GM19025 (cell line): ENCODE results near the gene BCR.

ENCODE experiments used
- ATAC-seq: cut with Tn5 transposase; IDR thresholded peaks from one replicate; pipeline ENCODE4 v1.9.1; 2021; ENCODE audit warnings: mild to moderate bottlenecking, low read depth, moderate library complexity; ENCODE audit not compliant: unreplicated experiment

BCR gene

GRCh38 chr22:23149743-23150238, 30.5 kb upstream of the BCR start:
- no peak for ATAC-seq

- ATAC-seq = no peak
These were observed 29.5 kb upstream of the BCR start for GRCh38 chr22:23150762-23151161.

- ATAC-seq = no peak
These were observed 28.5 kb upstream of the BCR start for GRCh38 chr22:23151827-23152226.

GRCh38 chr22:23152238-23153114, 27.8 kb upstream of the BCR start:
- ATAC-seq = no peak

- ATAC-seq = no peak
These were observed 26.3 kb upstream of the BCR start for GRCh38 chr22:23153994-23154393.

- ATAC-seq = no peak
These were observed 25.8 kb upstream of the BCR start for GRCh38 chr22:23154461-23154860.

DNA sequence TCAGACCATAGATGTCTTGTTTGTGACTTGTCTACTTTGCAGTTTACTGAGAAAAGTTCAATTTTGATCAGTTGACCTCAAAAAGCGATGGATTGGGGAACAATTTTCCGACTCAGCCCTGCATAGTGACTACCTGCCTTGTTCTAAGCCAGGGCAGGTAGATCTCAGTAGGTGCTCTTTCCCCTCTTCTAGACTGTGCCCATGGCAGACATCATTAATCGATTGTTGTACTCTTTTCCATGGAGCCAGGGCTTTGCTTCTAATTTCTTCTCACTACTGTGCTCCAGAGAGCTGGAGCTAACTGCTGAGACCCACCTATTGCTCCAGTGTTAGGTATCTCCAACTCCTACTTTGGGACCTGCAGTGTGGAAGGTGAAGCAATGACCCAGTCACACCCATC, 25.2 kb upstream of the BCR start:
- ATAC-seq = no peak

GRCh38 chr22:23155831-23156230, 24.5 kb upstream of the BCR start:
- ATAC-seq = no peak

- no peak for ATAC-seq
These were observed 24.0 kb upstream of the BCR start for GRCh38 chr22:23156286-23156685.

- ATAC-seq = no peak
These were observed 22.5 kb upstream of the BCR start for GRCh38 chr22:23157560-23158515.

- ATAC-seq = no peak
These were observed 21.6 kb upstream of the BCR start for GRCh38 chr22:23158516-23159290.

DNA sequence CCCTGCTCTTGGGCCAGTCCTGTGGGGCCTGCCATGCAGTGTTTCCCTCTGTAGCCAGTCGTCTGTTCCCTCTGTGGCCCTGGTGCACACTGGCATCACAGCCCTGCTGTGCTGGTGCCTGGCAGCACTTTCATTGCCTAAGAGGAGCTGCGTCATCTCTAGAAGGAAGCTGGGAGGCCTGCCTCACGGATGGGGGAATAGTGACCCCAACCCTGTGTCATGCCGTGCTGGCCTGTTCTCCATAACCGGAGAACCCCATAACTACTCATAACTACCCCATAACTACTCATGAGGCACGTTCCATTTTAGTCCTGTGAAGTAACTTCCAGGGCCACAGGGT, 21.0 kb upstream of the BCR start:
- ATAC-seq = no peak

DNA sequence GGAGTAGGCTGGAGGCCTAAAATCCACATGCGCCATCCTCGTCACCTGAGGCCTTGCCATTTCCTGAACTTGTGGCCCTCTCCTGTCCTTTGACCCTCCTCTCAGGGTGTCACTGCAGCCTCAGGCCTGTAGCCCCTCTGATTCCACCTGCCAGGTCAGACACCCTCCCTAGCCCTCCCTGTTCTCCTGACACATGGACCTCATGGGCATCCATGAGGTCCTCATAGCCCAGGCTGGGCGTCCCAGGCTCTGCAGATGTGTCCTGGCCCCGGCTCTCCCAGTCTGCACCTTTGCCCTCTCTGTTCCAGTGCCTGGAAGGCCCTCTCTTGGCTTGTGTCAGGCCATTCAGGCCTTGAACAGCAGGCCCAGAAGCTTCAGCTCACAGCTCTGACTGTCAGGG, 19.3 kb upstream of the BCR start:
- no peak for ATAC-seq

DNA sequence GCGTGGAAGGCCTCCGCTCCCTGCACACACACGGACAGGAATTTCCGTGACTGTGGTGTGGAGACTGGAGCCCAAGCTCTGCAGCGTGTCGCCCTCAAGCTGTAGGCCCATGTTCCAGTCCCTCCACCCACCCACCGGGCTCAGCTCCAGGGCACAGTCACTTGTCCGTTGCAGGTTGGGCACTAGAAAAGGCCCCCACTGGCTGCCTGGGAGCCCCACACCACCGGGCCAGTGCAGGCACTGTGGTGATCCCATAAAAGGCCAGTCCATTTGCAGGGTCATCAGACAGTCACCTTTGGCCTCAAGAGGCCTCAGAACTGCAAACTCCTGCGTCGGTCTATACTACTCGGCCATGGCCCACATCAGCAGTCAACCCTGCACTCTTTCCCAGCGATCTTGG, 18.7 kb upstream of the BCR start:
- ATAC-seq = no peak

DNA sequence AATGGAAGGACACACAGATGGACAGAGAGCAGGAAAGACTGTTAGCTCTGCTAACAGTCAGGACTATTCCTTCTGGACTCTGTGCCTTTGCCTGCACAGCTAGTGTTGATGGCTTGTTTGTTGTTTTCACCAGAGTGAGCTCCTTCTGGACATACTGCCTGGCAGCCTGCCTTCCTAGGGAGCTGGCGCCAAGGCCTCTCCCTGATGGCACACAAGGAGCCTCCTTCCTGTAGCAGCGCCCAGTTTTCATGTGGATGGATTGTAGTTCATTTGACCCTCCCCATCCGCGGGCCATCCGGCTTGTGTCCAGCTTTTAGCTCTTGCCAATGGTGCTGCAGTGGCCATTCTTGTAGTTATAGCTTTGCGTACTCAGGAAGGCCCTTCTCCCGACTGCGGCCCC, 16.6 kb upstream of the BCR start:
- ATAC-seq = no peak

GRCh38 chr22:23164091-23164490, 16.2 kb upstream of the BCR start:
- ATAC-seq = no peak

GRCh38 chr22:23166042-23166831, 14.1 kb upstream of the BCR start:
- no peak for ATAC-seq

- no peak for ATAC-seq
These were observed 13.3 kb upstream of the BCR start for GRCh38 chr22:23166841-23167616.

DNA sequence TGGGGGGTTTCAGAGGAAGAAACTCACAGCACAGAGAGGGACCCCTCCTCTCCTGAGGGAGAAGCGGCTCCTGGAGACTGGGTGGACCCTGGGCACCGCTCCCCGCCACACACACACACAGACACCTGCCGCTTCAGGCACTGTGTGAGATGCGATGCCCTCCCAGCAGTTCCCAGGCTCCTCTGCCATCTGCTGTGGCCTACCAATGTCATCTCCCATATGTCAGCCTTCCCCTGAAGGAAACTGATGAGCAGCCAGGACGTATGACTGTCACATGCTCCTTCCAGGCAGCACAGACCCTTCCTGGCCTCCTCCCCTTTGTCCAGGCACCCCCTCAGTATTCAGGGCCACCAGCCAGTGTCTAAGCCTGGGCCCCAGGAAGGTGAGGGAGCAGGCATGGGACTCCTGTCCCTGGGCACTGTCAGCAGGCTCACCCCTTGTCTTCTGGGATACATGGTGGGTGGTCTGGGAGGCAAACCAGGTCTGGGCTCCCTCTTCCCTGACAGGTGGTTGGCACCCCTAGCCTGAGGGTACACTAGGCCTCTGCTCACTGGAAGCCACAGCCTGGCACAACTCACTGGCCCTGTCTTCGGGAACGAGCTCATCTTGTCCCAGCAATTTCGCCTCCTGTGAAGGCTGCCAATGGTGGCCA, 11.8 kb upstream of the BCR start:
- ATAC-seq = no peak
